ENCODE data around the gene TMEM267. TPM values are rescaled to one million over a fixed set of nuclear protein-coding genes. Genes with fewer than 3 reads are reported as not detected.
"Not testable (repeated sequence)": the region's sequence is repeated elsewhere in the genome, so short reads cannot be mapped to it uniquely, and the experiment has no call there.

The TMEM267 gene
- total RNA-seq, 4 donors from 2014 or later = 6.1 to 10.4 (median 9.2) TPM

DNA sequence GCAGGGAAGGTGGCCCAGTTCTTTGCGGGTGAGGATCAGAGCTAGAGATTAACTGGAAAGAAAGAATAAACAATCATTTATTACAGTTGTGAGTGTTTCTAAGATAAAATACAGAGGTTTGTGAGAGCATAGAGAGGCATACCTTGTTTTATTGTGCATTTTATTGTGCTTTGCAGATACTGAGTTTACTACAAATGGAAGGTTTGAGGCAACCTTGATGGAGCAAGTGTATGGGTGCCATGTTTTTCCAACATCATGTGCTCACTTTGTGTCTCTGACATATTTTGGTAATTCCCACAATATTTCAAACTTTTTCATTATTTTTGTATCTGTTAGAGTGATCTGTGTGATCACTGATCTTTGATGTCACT lies 32.0 kb upstream of the TMEM267 start:
- Histone ChIP-seq H3K4me1 (peaks cover 8 to 25% (median 20%) of the 10 kb centered on the region in 4 donors), H3K27me3 (no peaks in the 10 kb centered on the region), H3K36me3 (no peaks in the 10 kb centered on the region), H3K27ac (replicated peaks in 1 of 4) (peak overlapping the region; percentile 85 to 87 (median 86)), H3K4me3 (peak overlapping the region; percentile 63 to 75 (median 68)), H3K9me3 (no peaks in the 10 kb centered on the region)
- 17% methylated on average over 1 of the region's 1 CpG for WGBS
- no peak for TF ChIP-seq EP300 (IDR thresholded peaks at IDR 0.05)
- no peak for TF ChIP-seq POLR2AphosphoS5 (IDR thresholded peaks at IDR 0.05)
- no peak for TF ChIP-seq POLR2A (IDR thresholded peaks at IDR 0.05; ENCODE audit: low read depth)
- no peak for TF ChIP-seq CTCF (IDR thresholded peaks at IDR 0.05)
- intact Hi-C loops (cut with DNase I) = no loop called here
- no peak for DNase-seq (ENCODE audit: extremely low spot score)

DNA sequence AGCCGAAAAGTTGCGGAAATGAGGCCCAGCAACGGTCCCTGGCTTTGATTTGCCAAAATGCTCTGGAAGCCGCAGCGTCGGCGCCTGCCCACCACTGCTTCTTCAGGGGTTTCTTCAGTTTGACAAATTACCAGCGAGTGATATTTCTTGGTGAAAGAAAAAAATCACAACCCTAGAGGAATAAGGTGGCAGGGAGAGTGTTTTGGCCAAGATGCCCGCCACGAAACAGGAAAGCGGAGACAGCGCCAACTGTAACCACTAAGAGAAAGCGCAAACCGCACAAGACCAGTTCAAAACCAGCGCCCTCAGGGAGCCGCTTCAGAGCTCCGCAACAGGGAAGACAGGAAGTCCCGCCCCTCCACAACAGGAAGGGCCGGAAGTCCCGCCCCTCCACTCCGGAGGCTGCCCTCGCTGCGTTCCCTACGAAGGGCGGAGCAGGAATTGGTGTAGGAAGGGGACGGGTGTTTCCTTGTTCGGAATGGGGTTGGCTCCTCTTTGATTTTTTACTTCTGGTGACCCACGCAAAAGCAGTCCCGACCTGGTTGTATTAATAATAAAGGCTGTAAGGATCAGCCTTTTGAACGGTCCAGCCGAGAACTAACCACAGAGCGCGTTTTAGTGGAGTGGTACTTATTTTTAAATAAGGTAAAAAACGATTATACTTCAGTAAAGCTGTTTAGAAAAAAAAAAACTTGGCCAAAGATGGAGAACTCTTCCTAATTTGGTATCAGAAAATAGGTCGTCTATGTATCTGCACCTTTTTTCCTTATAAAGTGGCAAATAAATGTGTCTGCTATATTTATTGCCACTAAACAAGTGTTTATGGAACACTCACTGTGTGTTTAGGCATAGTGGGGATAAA lies 31.4 kb upstream of the TMEM267 start, which contains the start of gene C5orf34:
C5orf34 (minus strand) TSS at position 333 of the 862 bp plus-strand sequence. CDS start 5,809 bp downstream, outside the sequence.
- H3K36me3 ChIP-seq = no peaks in the 10 kb centered on the region
- DNase-seq (ENCODE audit: extremely low spot score) = peak; percentile 98
- TF ChIP-seq EP300 (IDR thresholded peaks at IDR 0.05) (no peak), POLR2A (IDR thresholded peaks at IDR 0.05; ENCODE audit: low read depth) (peak; percentile 25), CTCF (IDR thresholded peaks at IDR 0.05) (peak in 2 of 3 experiments; percentile 3 to 6), POLR2AphosphoS5 (IDR thresholded peaks at IDR 0.05) (peak; percentile 88 to 93)
- H3K27ac ChIP-seq (replicated peaks in 1 of 4) = peak within 1 kb of the TSS; percentile 85 to 87 (median 86)
- H3K9me3 ChIP-seq = no peaks in the 10 kb centered on the region
- intact Hi-C loops (cut with DNase I) = no loop called here
- H3K4me3 ChIP-seq = peak within 1 kb of the TSS; percentile 63 to 75 (median 68)
- H3K27me3 ChIP-seq = no peaks in the 10 kb centered on the region
- H3K4me1 ChIP-seq = peaks cover 8 to 25% (median 20%) of the 10 kb centered on the region in 4 donors
- WGBS = under 1% methylated on average over 35 of the region's 35 CpGs

DNA sequence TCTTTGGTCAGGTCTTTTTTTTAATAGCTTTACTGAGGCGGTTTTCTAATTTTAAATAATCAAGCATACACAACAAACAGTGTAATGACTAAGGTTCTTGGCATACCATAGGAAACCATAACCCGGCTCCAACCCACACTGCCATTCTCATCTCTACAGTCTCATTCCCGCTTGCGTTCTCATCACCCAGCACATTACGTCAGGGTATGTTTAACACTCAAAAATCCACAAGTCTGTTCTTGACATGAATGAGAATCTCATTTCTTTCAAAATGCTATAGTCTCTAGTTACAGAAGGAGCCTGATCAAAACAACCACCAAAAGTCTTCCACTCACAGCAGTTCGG lies 30.8 kb upstream of the TMEM267 start:
- Histone ChIP-seq H3K9me3 (no peaks in the 10 kb centered on the region), H3K4me1 (peaks cover 8 to 25% (median 20%) of the 10 kb centered on the region in 4 donors), H3K27me3 (no peaks in the 10 kb centered on the region), H3K36me3 (no peaks in the 10 kb centered on the region), H3K4me3 (peak overlapping the region; percentile 63 to 75 (median 68)), H3K27ac (replicated peaks in 1 of 4) (peak overlapping the region; percentile 85 to 87 (median 86))
- DNase-seq (ENCODE audit: extremely low spot score) = no peak
- WGBS = 0% methylated on average over 6 of the region's 6 CpGs
- intact Hi-C loops (cut with DNase I) = no loop called here
- no peak for TF ChIP-seq POLR2A (IDR thresholded peaks at IDR 0.05; ENCODE audit: low read depth)
- no peak for TF ChIP-seq EP300 (IDR thresholded peaks at IDR 0.05)
- TF ChIP-seq POLR2AphosphoS5 (IDR thresholded peaks at IDR 0.05) = no peak
- no peak for TF ChIP-seq CTCF (IDR thresholded peaks at IDR 0.05)

DNA sequence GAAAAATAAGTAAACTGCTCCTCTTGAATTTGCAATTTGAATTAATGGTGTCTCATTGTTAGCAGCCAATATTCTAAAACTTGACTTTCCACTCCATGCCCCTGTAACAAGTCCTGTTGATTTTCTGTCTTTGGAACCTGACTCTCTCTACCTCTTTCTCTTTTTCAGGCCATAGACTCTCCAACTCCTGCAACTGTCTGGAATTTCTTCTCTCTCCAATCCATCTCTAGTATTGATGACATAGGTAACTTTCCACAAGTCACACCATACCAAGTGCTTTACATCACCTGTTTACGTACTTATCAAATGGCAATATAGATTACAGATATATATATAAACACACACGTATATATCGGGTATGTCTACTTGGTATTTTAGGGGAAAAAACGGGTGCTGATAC lies 30.4 kb upstream of the TMEM267 start:
- Histone ChIP-seq H3K36me3 (no peaks in the 10 kb centered on the region), H3K4me3 (peak overlapping the region; percentile 63 to 75 (median 68)), H3K9me3 (no peaks in the 10 kb centered on the region), H3K27ac (replicated peaks in 1 of 4) (peak overlapping the region in 2 of 4 donors; percentile 86 to 87), H3K27me3 (no peaks in the 10 kb centered on the region), H3K4me1 (peaks cover 8 to 25% (median 20%) of the 10 kb centered on the region in 4 donors)
- 19% methylated on average over 4 of the region's 4 CpGs for WGBS
- no peak for DNase-seq (ENCODE audit: extremely low spot score)
- intact Hi-C loops (cut with DNase I) = no loop called here
- no peak for TF ChIP-seq EP300 (IDR thresholded peaks at IDR 0.05)
- TF ChIP-seq CTCF (IDR thresholded peaks at IDR 0.05) = no peak
- TF ChIP-seq POLR2A (IDR thresholded peaks at IDR 0.05; ENCODE audit: low read depth) = no peak
- TF ChIP-seq POLR2AphosphoS5 (IDR thresholded peaks at IDR 0.05) = no peak

DNA sequence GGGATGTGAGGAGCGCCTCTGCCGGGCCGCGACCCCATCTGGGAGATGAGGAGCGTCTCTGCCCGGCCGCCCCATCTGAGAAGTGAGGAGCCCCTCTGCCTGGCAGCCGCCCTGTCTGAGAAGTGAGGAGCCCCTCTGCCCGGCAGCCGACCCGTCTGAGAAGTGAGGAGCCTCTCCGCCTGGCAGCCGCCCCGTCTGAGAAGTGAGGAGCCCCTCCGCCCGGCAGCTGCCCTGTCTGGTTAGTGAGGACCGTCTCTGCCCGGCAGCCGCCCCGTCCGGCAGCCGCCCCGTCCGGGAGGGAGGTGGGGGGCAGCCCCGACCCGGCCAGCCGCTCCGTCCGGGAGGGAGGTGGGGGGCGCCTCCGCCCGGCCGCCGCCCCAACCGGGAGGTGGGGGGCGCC lies 27.4 kb upstream of the TMEM267 start:
- no CpG with 5 or more reads among the region's 36 CpGs for WGBS
- H3K27me3 ChIP-seq; DNase-seq (ENCODE audit: extremely low spot score); H3K27ac ChIP-seq (replicated peaks in 1 of 4); H3K4me3 ChIP-seq; intact Hi-C loops (cut with DNase I); H3K9me3 ChIP-seq: not testable (repeated sequence)
- Histone ChIP-seq H3K4me1 (peaks cover 8 to 24% (median 20%) of the 10 kb centered on the region in 4 donors), H3K36me3 (peaks cover 0 to 11% (median under 1%) of the 10 kb centered on the region in 4 donors)

Measured in esophagus muscularis mucosa (tissue), 4 donors.